T-helper 1 cell treated with Interleukin-12 subunit alpha and Interleukin-12 subunit beta and Interleukin-4 antibody, amounts not matched to agents 30 ng/mL and 1 ng/mL, for 36 hours (primary cell): ENCODE data around the gene CAMK2G. TPM values are rescaled to one million over a fixed set of nuclear protein-coding genes. Genes with fewer than 3 reads are reported as not detected.

ENCODE experiments used
- intact Hi-C: fragments of 100-400 bp; cut with micrococcal nuclease; formaldehyde crosslinking; loops from one replicate; pipeline ENCODE4 v1.15.1; 2024
- total RNA-seq: library from RNA; stranded (reverse); gene quantifications from 2 replicates; pipeline ENCODE4 v1.2.3, GENCODE V29; 2022

CAMK2G gene
- total RNA-seq, 1 donor from 2014 or later = 43.0 TPM

GRCh38 chr10:73816917-73817729, 57.2 kb downstream of the CAMK2G start:
- intact Hi-C loops = no loop called here

GRCh38 chr10:73815719-73816030, 58.7 kb downstream of the CAMK2G start:
- intact Hi-C loops = no loop called here

GRCh38 chr10:73814896-73815718, 59.2 kb downstream of the CAMK2G start:
- intact Hi-C loops = loop anchor here (5.0 kb wide), 1 partner anchor 182 kb away; the partner anchor contains the start of gene VCL

- intact Hi-C loops = loop anchor here (5.0 kb wide), 1 partner anchor 183 kb away; the partner anchor contains the start of gene VCL
Measured at GRCh38 chr10:73814276-73814895, 60.0 kb downstream of the CAMK2G start.

GRCh38 chr10:73813333-73813732, 61.0 kb downstream of the CAMK2G start:
- intact Hi-C loops = loop anchor here (5.0 kb wide), 1 partner anchor 184 kb away; the partner anchor contains the start of gene VCL

- intact Hi-C loops = loop anchor here (1.0 to 5.0 kb wide), 3 partner anchors 37 to 185 kb away; partner anchors contain the start of gene VCL
Measured at GRCh38 chr10:73812657-73813056, 61.7 kb downstream of the CAMK2G start.

GRCh38 chr10:73810735-73811465, 63.5 kb downstream of the CAMK2G start:
- intact Hi-C loops = loop anchor here (1.0 to 5.0 kb wide), 13 partner anchors 9 to 1424 kb away; partner anchors contain the start of genes ADK, COMTD1, SEC24C and VCL

- intact Hi-C loops = loop anchor here (1.0 to 5.0 kb wide), 4 partner anchors 8 to 1424 kb away; partner anchors contain the start of genes COMTD1, SEC24C and VCL
Measured at GRCh38 chr10:73810358-73810734, 64.0 kb downstream of the CAMK2G start.

GRCh38 chr10:73809061-73809818, 65.1 kb downstream of the CAMK2G start:
- intact Hi-C loops = no loop called here

GRCh38 chr10:73808021-73808815, 66.1 kb downstream of the CAMK2G start:
- intact Hi-C loops = no loop called here

- intact Hi-C loops = no loop called here
Measured at GRCh38 chr10:73807471-73807870, 66.9 kb downstream of the CAMK2G start.

- intact Hi-C loops = no loop called here
Measured at GRCh38 chr10:73806176-73806950, 68.0 kb downstream of the CAMK2G start.

GRCh38 chr10:73803680-73804286, 70.6 kb downstream of the CAMK2G start:
- intact Hi-C loops = no loop called here

GRCh38 chr10:73802276-73802991, 71.9 kb downstream of the CAMK2G start:
- intact Hi-C loops = loop anchor here (1.0 kb wide), 1 partner anchor 8 kb away; no protein-coding TSS in a partner anchor

GRCh38 chr10:73801253-73801590, 73.1 kb downstream of the CAMK2G start:
- intact Hi-C loops = no loop called here

- intact Hi-C loops = no loop called here
Measured at GRCh38 chr10:73800560-73801252, 73.6 kb downstream of the CAMK2G start.
